Activated CD4-positive, alpha-beta T cell treated with anti-CD3 and anti-CD28 coated beads for 4 hours (primary cell): ENCODE measurements around the gene SMOC2.

Source experiments
- DNase-seq, 2 donors: peaks; one replicate each; pipeline ENCODE4 v3.0.0-alpha.2; 2020

The SMOC2 gene

GRCh38 chr6:168440520-168441433 is at the start of gene SMOC2:
Gene SMOC2, plus strand, starts transcription at chr6:168441184. Its CDS starts 187 bp downstream, at chr6:168441371.
- no peak for DNase-seq

- DNase-seq = no peak
Measured at GRCh38 chr6:168393126-168393870, 47.7 kb upstream of the SMOC2 start.

GRCh38 chr6:168394606-168395005 is 46.4 kb upstream of the SMOC2 start:
- DNase-seq = no peak

- no peak for DNase-seq
Measured at GRCh38 chr6:168395983-168396382, 45.0 kb upstream of the SMOC2 start.

GRCh38 chr6:168396561-168396960 is 44.4 kb upstream of the SMOC2 start:
- DNase-seq = no peak

GRCh38 chr6:168397012-168397411 is 44.0 kb upstream of the SMOC2 start:
- DNase-seq = no peak

GRCh38 chr6:168400037-168400436 is 40.9 kb upstream of the SMOC2 start:
- DNase-seq = no peak

GRCh38 chr6:168403370-168404005 is 37.5 kb upstream of the SMOC2 start:
- DNase-seq = no peak

- no peak for DNase-seq
Measured at GRCh38 chr6:168404560-168404959, 36.4 kb upstream of the SMOC2 start.

- DNase-seq = no peak
Measured at GRCh38 chr6:168407842-168408241, 33.1 kb upstream of the SMOC2 start.

GRCh38 chr6:168408504-168409136 is 32.4 kb upstream of the SMOC2 start:
- DNase-seq = no peak

- DNase-seq = no peak
Measured at GRCh38 chr6:168410035-168410434, 30.9 kb upstream of the SMOC2 start.

- no peak for DNase-seq
Measured at GRCh38 chr6:168410554-168411011, 30.4 kb upstream of the SMOC2 start.

- no peak for DNase-seq
Measured at GRCh38 chr6:168411130-168411529, 29.9 kb upstream of the SMOC2 start.

GRCh38 chr6:168411793-168412192 is 29.2 kb upstream of the SMOC2 start:
- no peak for DNase-seq

- no peak for DNase-seq
Measured at GRCh38 chr6:168412456-168412855, 28.5 kb upstream of the SMOC2 start.

- DNase-seq = no peak
Measured at GRCh38 chr6:168413018-168413720, 27.8 kb upstream of the SMOC2 start.

GRCh38 chr6:168413856-168414255 is 27.1 kb upstream of the SMOC2 start:
- no peak for DNase-seq

GRCh38 chr6:168414336-168415097 is 26.5 kb upstream of the SMOC2 start:
- no peak for DNase-seq

GRCh38 chr6:168415098-168415992 is 25.6 kb upstream of the SMOC2 start:
- no peak for DNase-seq
